HepG2 (cell line): ENCODE data around the gene HECTD4. TPM values are rescaled to one million over a fixed set of nuclear protein-coding genes. Genes with fewer than 3 reads are reported as not detected.

Experiments used
- ADNP ChIP-seq: sonication (generic); formaldehyde crosslinking; IDR thresholded peaks from 2 replicates; pipeline ENCODE4 v1.4.0; 2020; ENCODE audit warnings: missing genetic modification reagents
- BORCS8-MEF2B ChIP-seq: sonication (generic); formaldehyde crosslinking; IDR thresholded peaks from 2 replicates; pipeline ENCODE4 v1.8.0; 2022; ENCODE audit warnings: mild to moderate bottlenecking, missing genetic modification reagents
- DNMT1 ChIP-seq: sonication (generic); formaldehyde crosslinking; IDR thresholded peaks from 2 replicates; pipeline ENCODE4 v1.5.1; 2020; ENCODE audit warnings: mild to moderate bottlenecking, missing genetic modification reagents
- MTERF4 ChIP-seq: sonication (generic); formaldehyde crosslinking; IDR thresholded peaks from 2 replicates; pipeline ENCODE4 v1.8.0; 2023; ENCODE audit warnings: mild to moderate bottlenecking, missing genetic modification reagents
- MYPOP ChIP-seq: sonication (generic); formaldehyde crosslinking; IDR thresholded peaks from 2 replicates; pipeline ENCODE4 v1.8.1; 2023; ENCODE audit warnings: mild to moderate bottlenecking, moderate library complexity, missing genetic modification reagents
- MZF1 ChIP-seq: sonication (generic); formaldehyde crosslinking; IDR thresholded peaks from 2 replicates; pipeline ENCODE4 v1.8.1; 2023; ENCODE audit warnings: mild to moderate bottlenecking, missing genetic modification reagents, borderline replicate concordance
- SOX5 ChIP-seq: IDR thresholded peaks from 2 replicates; pipeline ENCODE4 v1.6.1; 2016; ENCODE audit warnings: borderline replicate concordance
- SP5 ChIP-seq: IDR thresholded peaks from 2 replicates; pipeline ENCODE4 v1.6.1; 2016; ENCODE audit warnings: low read depth, borderline replicate concordance
- TEF ChIP-seq: sonication (generic); formaldehyde crosslinking; IDR thresholded peaks from 2 replicates; pipeline ENCODE4 v1.5.0; 2020; ENCODE audit warnings: missing genetic modification reagents
- ZBTB34 ChIP-seq: sonication (generic); formaldehyde crosslinking; IDR thresholded peaks from 2 replicates; pipeline ENCODE4 v1.8.0; 2022; ENCODE audit warnings: mild to moderate bottlenecking, missing genetic modification reagents
- ZNF138 ChIP-seq: sonication (generic); formaldehyde crosslinking; IDR thresholded peaks from 2 replicates; pipeline ENCODE4 v1.5.0; 2020; ENCODE audit warnings: mild to moderate bottlenecking, low read depth, missing genetic modification reagents
- ZNF563 ChIP-seq: sonication (generic); formaldehyde crosslinking; IDR thresholded peaks from 2 replicates; pipeline ENCODE4 v1.8.0; 2022; ENCODE audit warnings: mild to moderate bottlenecking, moderate library complexity, missing genetic modification reagents
- ZNF629 ChIP-seq: sonication (generic); formaldehyde crosslinking; conservative IDR thresholded peaks from 2 replicates; pipeline ENCODE4 v1.5.0; 2020; ENCODE audit warnings: missing genetic modification reagents
- ZNF83 ChIP-seq: sonication (generic); formaldehyde crosslinking; IDR thresholded peaks from 2 replicates; pipeline ENCODE4 v1.4.0; 2020; ENCODE audit warnings: missing genetic modification reagents, mild to moderate bottlenecking, borderline replicate concordance
- ZZZ3 ChIP-seq: sonication (generic); formaldehyde crosslinking; IDR thresholded peaks from 2 replicates; pipeline ENCODE4 v1.4.0; 2020; ENCODE audit warnings: missing genetic modification reagents, mild to moderate bottlenecking, borderline replicate concordance
- polyA plus RNA-seq, 8 experiments: library from polyadenylated mRNA; depleted of rRNA in 3 of 8; stranded (reverse) in 7 of 8; unstranded in 1 of 8; fragments of >200 nt; fragmentation: Illumina TruSeq in 4 of 8; extraction: Trizol in 4 of 8; gene quantifications; 2 replicates each; pipeline versions ENCODE4 v1.2.1 to v1.2.3, GENCODE V29; 2011 to 2016; ENCODE audit warnings: low read depth in 4 of 8, missing spikeins in 1 of 8, mixed read lengths in 1 of 8; ENCODE audit not compliant: insufficient read depth in 1 of 8
- total RNA-seq, 5 experiments: library from RNA; depleted of rRNA; stranded (reverse); fragments of >200 nt; fragmentation: Illumina TruSeq; extraction: Trizol; gene quantifications; 2 replicates each; pipeline ENCODE4 v1.2.3, GENCODE V29; 2016; ENCODE audit warnings: low read depth in 1 of 5
- TF ChIP-seq, protein P1 (sequence below): IDR thresholded peaks from 2 replicates; pipeline ENCODE4 v1.6.1; 2016; ENCODE audit warnings: control low read depth

The HECTD4 gene
- total and polyA plus RNA-seq, 2 of the 13 experiments (the other 11 are each of a cell fraction or from before 2014, with no cell fraction given) = 9.0 to 11.4 TPM

GRCh38 chr12:112409064-112409905, 27.1 kb upstream of the HECTD4 start, which contains the start of gene RPL6 (continued):
- TF ChIP-seq ZNF563 (CRISPR knock-in tag) (0 out of 2 replicates have a peak, but pooled peaks have one; percentile 40), ADNP (peak; percentile 91), MZF1 (CRISPR knock-in tag) (no peak), ZNF138 (CRISPR knock-in tag) (peak; percentile 89; the same call in 1 of the 2 replicates), BORCS8-MEF2B (CRISPR knock-in tag) (peak; percentile 89), DNMT1 (CRISPR knock-in tag) (no peak), ZNF83 (CRISPR knock-in tag) (no peak), ZNF629 (CRISPR knock-in tag) (peak; percentile 6; the same call in 1 of the 2 replicates), TEF (CRISPR knock-in tag) (0 out of 2 replicates have a peak, but pooled peaks have one; percentile 69), MYPOP (CRISPR knock-in tag) (peak; percentile 83), SP5 (CRISPR knock-in tag) (no peak; the same call in 1 of the 2 replicates), SOX5 (CRISPR knock-in tag) (peak; percentile 39; the same call in 1 of the 2 replicates), MTERF4 (CRISPR knock-in tag) (no peak), ZZZ3 (peak; percentile 100), ZBTB34 (CRISPR knock-in tag) (no peak)
- TF ChIP-seq, protein P1, sequence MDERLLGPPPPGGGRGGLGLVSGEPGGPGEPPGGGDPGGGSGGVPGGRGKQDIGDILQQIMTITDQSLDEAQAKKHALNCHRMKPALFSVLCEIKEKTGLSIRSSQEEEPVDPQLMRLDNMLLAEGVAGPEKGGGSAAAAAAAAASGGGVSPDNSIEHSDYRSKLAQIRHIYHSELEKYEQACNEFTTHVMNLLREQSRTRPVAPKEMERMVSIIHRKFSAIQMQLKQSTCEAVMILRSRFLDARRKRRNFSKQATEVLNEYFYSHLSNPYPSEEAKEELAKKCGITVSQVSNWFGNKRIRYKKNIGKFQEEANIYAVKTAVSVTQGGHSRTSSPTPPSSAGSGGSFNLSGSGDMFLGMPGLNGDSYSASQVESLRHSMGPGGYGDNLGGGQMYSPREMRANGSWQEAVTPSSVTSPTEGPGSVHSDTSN = no peak
